ENCODE results near the gene APCDD1.
"Not testable (repeated sequence)": the region's sequence is repeated elsewhere in the genome, so short reads cannot be mapped to it uniquely, and the experiment has no call there.

The APCDD1 gene

DNA sequence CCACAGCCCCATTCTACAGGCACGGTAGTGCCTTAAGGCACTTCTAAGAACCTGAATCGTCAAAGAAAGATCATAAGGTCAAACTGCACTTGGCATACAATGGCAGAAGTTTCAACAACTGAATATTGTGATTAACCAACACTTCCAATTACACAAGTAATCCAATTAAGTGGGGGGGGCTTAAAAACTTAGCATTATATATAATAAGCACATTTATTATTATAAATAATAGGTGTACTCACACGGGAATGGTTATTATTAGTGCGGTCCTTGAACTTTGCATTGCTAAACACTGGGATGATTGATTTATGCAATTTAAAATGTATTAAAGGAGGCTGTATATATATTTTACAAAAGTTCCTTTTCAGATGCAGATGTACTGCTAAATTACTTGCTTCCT, 7.6 kb downstream of the APCDD1 start:
- DNase-seq (ENCODE audit: low read depth, low spot score), result no peak
- H3K4me3 ChIP-seq (ENCODE audit: low read depth, low read length), result no peak overlapping the region
- CTCF ChIA-PET, result no interaction called here
- POLR2A ChIA-PET, result no interaction called here
- TF ChIP-seq, protein P1, sequence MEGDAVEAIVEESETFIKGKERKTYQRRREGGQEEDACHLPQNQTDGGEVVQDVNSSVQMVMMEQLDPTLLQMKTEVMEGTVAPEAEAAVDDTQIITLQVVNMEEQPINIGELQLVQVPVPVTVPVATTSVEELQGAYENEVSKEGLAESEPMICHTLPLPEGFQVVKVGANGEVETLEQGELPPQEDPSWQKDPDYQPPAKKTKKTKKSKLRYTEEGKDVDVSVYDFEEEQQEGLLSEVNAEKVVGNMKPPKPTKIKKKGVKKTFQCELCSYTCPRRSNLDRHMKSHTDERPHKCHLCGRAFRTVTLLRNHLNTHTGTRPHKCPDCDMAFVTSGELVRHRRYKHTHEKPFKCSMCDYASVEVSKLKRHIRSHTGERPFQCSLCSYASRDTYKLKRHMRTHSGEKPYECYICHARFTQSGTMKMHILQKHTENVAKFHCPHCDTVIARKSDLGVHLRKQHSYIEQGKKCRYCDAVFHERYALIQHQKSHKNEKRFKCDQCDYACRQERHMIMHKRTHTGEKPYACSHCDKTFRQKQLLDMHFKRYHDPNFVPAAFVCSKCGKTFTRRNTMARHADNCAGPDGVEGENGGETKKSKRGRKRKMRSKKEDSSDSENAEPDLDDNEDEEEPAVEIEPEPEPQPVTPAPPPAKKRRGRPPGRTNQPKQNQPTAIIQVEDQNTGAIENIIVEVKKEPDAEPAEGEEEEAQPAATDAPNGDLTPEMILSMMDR (IDR thresholded peaks at IDR 0.05; ENCODE audit: insufficient read depth, low read length, missing control alignments), result no peak

- DNase-seq (ENCODE audit: low read depth, low spot score), result no peak
- ChIA-PET CTCF (no interaction called here), POLR2A (no interaction called here)
- H3K4me3 ChIP-seq (ENCODE audit: low read depth, low read length), result no peak overlapping the region
- TF ChIP-seq, protein P1 (IDR thresholded peaks at IDR 0.05; ENCODE audit: insufficient read depth, low read length, missing control alignments), result no peak
Observed at GRCh38 chr18:10462597-10462996, 8.2 kb downstream of the APCDD1 start.

GRCh38 chr18:10463096-10463495, 8.7 kb downstream of the APCDD1 start:
- H3K4me3 ChIP-seq (ENCODE audit: low read depth, low read length), result no peak overlapping the region
- TF ChIP-seq, protein P1 (IDR thresholded peaks at IDR 0.05; ENCODE audit: insufficient read depth, low read length, missing control alignments), result no peak
- DNase-seq (ENCODE audit: low read depth, low spot score), result no peak
- ChIA-PET CTCF (interaction anchor here (1.3 kb wide), 1 partner anchor 12 kb away, joined by 3 read pairs; no protein-coding TSS in a partner anchor), POLR2A (no interaction called here)

GRCh38 chr18:10463741-10464140, 9.3 kb downstream of the APCDD1 start:
- POLR2A ChIA-PET, result no interaction called here
- no peak overlapping the region for H3K4me3 ChIP-seq (ENCODE audit: low read depth, low read length)
- TF ChIP-seq, protein P1 (IDR thresholded peaks at IDR 0.05; ENCODE audit: insufficient read depth, low read length, missing control alignments), result no peak
- CTCF ChIA-PET, result interaction anchor here (1.0 to 1.3 kb wide), 2 partner anchors 9 to 11 kb away, joined by 3 read pairs; no protein-coding TSS in a partner anchor
- DNase-seq (ENCODE audit: low read depth, low spot score), result no peak

DNA sequence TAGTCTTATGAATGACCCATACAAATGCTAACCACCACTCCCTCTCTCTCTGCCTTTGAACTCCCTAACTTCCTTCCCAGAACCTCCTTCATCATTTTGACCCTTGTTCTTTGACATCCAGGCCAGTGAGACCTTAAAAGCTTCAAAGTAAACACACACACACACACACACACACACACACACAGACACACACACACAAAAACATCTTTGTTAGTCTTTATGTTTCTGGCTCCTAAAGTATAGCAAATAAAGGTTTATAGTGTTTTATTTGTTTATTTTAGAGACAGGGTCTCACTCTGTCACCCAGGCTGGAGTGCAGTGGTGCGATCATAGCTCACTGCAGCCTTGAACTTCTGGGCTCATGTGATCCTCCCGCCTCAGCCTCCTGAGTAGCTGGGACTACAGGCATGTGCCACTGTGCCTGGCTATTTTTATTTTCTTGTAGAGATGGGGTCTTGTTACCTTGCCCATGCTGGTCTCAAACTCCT, 9.8 kb downstream of the APCDD1 start:
- H3K4me3 ChIP-seq (ENCODE audit: low read depth, low read length); DNase-seq (ENCODE audit: low read depth, low spot score); POLR2A ChIA-PET: not testable (repeated sequence)
- CTCF ChIA-PET, result interaction anchor here (1.0 to 1.3 kb wide), 3 partner anchors 9 to 493 kb away, joined by 3 to 4 read pairs (median 3); no protein-coding TSS in a partner anchor

- TF ChIP-seq, protein P1 (IDR thresholded peaks at IDR 0.05; ENCODE audit: insufficient read depth, low read length, missing control alignments), result no peak
- H3K4me3 ChIP-seq (ENCODE audit: low read depth, low read length), result no peak overlapping the region
- ChIA-PET POLR2A (no interaction called here), CTCF (interaction anchor here (1.1 to 1.5 kb wide), 3 partner anchors 11 to 494 kb away, joined by 3 to 7 read pairs (median 4); no protein-coding TSS in a partner anchor)
- no peak for DNase-seq (ENCODE audit: low read depth, low spot score)
Observed at GRCh38 chr18:10465174-10465939, 10.9 kb downstream of the APCDD1 start.

Data from AG04449 (cell line).